GM10847 (cell line): ENCODE results near the gene DCXR.

Source experiments
- POLR2A ChIP-seq: IDR thresholded peaks from 2 replicates; pipeline ENCODE4 v1.6.1; 2011; ENCODE audit not compliant: insufficient read length; ENCODE audit errors: extremely low read depth

The DCXR gene

DNA sequence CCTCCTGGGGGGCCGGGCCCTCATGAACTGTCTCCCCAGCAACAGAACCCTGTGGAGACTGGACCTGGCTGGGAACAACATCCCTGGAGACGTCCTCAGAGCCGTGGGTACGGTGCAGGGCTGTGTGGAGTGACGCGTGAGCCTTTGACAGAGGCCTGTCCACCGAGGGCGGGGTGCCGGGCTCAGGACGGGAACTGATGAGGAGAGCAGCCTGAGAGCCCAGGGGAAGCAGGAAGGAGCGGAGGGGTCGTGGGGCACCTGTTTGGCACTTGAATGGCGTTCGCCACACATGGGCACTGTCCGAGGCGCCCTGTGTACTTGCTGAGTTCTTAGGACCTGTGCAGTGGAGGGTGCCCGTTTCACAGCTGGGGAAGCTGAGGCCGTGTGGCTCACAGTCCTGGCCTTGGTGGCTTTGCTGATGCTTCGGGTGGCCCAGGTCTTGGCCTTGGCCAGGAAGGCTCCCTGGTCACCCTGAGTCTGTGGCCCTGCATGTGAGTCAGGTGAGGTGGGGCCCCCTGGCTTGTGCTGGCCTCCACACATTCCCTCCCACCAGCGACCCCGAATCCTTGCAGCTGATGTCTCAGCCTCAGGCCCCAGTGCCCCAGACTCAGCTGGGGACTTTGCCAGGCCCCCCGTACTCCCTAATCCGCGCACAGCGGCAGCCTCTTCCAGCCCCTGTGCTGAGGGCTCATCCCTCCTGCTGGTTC, 11.9 kb downstream of the DCXR start:
- no peak for TF ChIP-seq POLR2A

DNA sequence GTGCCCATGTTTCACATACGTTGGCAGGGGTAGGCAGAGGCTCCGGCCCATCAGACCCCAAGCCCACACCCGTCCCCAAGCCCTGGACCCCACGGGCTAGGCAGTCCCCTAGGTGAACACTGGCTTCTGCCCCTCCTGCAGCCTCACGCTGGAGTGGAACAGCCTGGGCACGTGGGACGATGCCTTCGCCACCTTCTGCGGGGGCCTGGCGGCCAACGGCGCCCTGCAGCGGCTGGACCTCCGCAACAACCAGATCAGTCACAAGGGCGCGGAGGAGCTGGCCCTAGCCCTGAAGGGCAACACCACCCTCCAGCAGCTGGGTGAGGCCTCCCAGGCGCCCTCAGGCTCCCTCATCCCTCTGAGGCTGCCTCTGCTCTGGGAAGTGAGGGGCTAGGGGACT, 12.6 kb downstream of the DCXR start:
- no peak for TF ChIP-seq POLR2A

GRCh38 chr17:82023447-82024241, 13.9 kb downstream of the DCXR start:
- TF ChIP-seq POLR2A = no peak

DNA sequence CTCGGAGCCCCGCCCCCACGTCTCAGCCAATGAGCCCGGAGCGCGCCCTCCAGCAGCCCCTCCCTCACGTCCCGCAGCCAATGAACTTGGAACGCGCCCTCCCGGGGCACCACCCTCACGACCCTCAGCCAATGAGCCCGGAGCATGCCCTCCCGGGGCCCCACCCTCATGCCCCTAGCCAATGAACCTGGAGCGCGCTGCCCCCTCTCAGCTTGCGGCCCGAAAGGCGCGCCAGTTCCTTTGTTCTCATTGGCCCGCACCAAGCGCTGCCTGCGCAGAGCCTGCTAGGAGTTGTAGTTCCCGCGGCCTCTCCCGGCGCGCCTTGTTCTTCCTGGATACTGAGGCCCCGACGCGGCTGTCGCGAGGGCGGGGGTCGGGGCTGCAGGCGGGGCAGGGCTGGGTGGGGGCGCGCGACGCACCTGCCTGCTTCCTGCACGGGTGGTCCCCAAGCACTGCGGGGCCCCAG, 14.5 kb downstream of the DCXR start, which contains the start of gene LRRC45:
TSS of gene LRRC45 (plus strand) at position 325 of the 466 bp plus-strand sequence. CDS start 339 bp downstream, outside the sequence.
- TF ChIP-seq POLR2A = no peak

DNA sequence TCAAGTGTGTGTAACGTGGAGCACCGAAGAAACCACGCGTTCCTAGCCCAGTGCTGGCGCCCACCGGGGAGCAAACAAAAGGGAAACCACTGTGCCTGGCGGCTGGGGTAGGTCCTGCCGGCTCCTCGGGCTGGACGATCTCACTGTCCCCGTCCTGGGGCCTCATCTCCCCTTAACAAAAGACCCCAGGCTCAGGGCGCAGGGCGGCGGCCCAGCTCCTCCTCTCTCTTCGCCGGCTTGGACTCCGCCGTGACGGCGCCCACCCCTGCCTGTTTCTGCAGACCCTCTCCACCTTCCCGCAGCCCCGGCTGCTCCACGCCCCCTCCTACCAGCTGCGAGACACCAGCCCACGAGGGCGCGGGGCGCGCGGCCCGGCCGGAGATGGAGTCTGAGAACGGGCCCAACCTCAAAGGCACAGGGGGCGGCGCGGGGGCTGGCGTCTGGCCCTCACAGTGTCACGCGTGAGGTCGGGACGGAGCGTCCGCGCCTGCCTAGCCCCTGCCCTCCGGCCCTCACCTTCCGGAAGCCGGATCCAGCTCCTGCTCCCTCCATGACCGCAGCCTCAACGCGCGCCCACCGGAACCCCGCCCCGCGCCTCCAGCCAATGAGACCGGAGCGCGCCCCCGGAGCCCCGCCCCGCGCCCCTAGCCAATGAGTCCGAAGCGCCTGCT, 15.1 kb downstream of the DCXR start, which contains the start of gene CENPX:
TSS of gene CENPX (minus strand) at position 569 of the 671 bp plus-strand sequence. CDS start at position 552, 17 bp downstream.
- TF ChIP-seq POLR2A = peak; percentile 67

- no peak for TF ChIP-seq POLR2A
Measured at GRCh38 chr17:82021900-82022309, 15.6 kb downstream of the DCXR start.

GRCh38 chr17:82021107-82021899, 16.2 kb downstream of the DCXR start:
- no peak for TF ChIP-seq POLR2A

GRCh38 chr17:82020572-82021106, 16.9 kb downstream of the DCXR start:
- no peak for TF ChIP-seq POLR2A

GRCh38 chr17:82019690-82020571, 17.6 kb downstream of the DCXR start:
- TF ChIP-seq POLR2A = no peak

DNA sequence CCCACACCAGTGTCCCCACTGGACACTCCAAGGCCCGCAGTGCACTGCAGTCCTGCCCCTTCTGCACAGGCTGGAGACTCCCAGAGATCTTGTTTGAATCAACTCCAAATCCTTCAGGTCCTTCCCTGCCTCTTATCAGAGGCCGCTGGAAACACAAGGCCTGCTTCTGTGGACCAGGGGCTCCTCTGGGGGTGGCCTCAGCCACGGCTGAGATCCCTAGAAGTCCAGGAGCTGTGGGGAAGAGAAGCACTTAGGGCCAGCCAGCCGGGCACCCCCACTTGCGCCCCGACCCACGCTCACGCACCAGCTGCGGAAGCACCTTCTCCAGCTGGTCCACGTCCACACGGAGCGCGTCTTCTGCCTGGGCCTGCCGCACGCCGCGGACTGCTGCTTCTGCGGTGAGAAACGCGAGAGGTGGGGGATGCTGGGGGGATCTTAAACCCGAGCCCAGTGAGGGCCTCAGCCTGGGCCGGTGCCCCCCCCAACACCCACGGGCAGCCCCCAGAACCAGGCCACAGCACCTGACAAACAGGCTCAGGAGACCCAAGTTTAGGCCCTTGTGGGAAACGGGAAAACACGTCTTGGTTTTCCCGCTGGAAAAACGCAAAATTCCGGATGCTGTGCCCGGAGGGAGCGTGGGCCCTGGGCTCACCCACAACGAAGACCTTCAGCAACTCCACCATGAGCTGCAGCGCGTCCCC, 18.4 kb downstream of the DCXR start:
- TF ChIP-seq POLR2A = no peak

DNA sequence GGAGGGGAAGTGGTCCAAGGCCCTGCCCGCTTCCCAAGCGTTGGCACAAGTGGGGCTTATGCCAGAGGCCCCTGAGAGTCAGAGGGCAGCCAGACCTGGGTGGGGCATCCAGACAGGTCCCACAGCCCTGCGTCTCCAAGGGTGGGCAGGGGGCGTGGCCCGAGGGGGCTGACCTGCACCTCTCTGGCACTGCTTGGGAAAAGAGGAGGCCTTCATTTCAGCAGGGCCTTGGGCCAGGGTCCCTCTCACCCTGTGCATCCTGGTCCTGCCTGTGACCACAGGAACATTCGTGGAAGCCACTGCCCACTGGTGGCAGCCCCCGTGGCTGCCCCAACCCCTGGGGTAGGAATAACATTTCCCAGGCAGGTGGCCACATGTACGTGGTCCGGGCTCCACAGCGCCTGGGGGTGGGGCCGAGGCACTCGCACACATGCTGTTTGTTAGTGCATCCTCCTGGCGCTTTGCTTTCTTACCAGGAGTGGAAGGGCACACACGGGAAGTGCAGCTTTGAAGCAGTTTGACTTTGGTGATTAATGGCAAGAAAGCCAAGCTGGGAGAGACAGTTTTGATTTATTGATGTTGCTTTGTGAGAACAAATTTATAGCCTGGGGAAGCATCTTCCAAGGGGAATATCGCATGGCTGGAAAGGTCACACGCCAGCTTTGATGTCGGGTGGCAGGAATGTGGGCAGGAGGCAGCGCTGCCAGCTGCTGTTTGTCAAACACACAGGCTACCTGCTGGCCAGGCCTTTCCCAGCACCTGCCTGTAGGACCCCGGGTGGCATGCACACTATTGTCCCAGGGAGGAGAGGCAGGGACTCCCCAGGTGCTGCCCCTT, 19.1 kb downstream of the DCXR start:
- TF ChIP-seq POLR2A = no peak

DNA sequence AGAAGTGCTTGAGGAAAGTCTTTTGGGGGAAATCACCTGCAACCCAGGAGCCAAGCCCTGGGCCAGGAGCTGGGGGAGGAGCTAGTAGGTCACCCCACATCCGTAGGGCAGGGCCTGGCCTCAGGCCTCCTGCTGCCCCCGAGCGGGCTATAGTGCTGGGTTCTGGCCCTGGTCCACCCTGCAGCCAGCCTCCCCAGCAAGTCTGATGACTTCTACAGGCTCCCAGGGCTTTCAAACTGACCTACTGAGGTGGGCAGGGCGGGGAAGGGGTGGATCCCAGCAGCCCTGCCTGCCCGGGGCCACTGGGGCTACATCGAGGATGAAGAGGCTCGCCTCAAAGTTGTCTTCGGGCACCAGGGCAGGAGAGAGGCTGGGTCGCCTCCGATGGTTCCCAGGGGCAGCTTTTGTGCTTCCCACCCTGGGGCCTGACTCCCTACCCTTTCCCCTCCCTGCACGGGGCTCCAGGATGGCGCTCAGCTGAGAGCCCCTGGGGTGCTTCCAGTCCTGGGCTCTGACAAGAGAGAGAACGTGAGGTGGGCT, 19.8 kb downstream of the DCXR start:
- TF ChIP-seq POLR2A = no peak
